ENCODE measurements around the gene TBXAS1.

- TF ChIP-seq CTCF (IDR thresholded peaks at IDR 0.05) (no peak), POLR2A (IDR thresholded peaks at IDR 0.05) (no peak)
Measured at GRCh38 chr7:139857791-139858190, 28.7 kb downstream of the TBXAS1 start.

Measured in heart left ventricle (tissue), 13 donors.